ENCODE data around the gene RPRM.
"Not testable (repeated sequence)": the region's sequence is repeated elsewhere in the genome, so short reads cannot be mapped to it uniquely, and the experiment has no call there.

RPRM gene

DNA sequence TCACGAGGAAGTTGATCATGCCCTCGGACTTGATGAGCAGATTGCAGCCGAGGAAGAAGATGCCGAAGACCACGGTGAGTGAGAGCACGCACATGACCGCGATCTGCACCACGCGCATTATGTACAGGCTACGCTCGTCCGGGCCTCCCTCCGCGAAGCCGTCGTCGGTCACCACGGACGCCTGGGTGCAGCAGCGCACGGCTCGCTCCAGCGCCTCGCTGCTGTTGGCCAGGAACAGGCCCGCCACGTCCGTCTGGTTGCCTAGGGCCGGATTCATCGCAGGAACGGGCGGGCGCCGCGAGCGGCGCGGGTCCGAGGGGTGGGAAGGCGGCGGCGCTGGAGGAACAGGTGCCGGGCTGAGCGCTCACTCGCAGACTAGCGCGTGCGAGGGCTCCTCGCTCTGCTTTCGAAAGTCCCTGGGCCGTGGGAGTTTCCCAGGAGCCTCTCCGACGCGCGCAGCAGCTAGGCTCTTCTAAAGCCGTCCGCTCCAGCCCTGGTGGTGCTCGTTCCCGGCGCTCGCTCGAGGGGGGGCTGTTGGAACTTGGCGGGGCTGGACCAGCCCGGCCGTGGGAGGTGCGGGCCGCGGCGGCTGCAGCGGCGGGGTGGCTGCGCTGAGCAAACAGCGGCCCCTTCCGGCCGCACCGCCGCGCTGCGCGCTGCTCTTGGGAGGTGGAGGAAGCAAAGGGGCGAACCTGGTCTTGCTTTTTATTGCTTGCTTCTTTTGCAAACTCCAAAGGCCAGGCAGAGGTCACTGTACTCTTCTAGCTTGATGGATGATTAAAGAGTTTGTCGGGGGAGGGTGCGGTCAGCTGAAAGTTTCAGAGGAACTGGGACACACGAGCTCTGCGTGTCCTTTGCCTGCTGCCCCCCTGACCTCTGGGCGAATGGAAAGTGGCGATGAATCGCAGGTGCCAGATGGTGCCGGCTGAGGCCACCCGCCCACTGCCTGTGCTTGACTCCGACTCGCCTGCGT is at the start of gene RPRM:
Gene RPRM (minus strand): TSS at position 474 of the 973 bp plus-strand sequence. CDS start 197 bp downstream, at position 277.
- peak; percentile 89 for ATAC-seq
- peak; percentile 65 for DNase-seq

DNA sequence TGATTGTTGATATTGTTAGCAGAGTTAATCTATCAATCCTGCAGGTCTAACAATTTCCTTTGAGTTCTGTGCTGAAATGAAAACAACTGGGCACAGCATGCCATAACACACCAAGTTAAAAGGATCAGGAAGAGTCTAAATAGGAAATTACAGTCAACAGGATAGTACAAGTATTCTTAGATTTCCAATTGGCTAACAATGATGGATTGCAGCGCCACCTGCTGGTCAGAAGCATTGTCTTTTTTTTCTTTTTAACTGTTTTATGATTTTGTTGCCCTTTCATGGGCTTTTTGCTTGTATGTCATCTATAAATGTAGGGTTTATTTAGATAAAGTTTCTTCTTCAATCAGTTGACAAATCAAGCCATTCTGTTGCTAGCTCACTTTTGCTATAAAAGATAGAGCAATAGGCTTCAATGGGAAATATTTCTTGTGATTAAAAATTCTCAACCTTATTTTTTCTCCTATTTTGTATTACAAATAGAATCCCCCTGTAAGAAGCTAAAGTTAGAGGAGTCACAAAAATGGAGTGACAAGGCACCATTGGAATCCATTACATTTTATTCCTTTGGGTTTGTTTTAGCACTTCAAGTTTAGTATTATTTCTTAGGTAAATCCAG is 40.8 kb upstream of the RPRM start:
- ATAC-seq = no peak
- peak; percentile 57 for DNase-seq

DNA sequence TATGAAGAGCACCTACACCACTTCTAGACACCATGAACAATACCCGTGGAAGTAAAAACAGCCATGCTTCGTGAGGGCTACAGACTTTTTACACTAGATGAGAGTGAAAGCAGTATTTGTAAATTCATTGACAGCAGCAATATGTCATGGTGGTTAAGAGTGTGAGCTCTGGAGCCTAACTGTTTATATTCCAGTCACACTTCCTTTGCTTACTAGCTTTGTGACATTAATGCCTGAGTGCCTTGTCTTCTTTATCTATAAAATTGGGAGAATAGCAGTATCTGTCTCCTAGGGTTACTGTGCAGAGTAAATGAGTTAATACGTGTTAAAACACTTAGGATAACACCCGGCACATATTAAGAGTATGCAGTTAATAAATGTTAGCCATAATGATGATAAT is 33.8 kb upstream of the RPRM start:
- DNase-seq = no peak
- ATAC-seq = no peak

GRCh38 chr2:153510996-153511395 is 32.4 kb upstream of the RPRM start:
- ATAC-seq (no peak), DNase-seq (no peak)

DNA sequence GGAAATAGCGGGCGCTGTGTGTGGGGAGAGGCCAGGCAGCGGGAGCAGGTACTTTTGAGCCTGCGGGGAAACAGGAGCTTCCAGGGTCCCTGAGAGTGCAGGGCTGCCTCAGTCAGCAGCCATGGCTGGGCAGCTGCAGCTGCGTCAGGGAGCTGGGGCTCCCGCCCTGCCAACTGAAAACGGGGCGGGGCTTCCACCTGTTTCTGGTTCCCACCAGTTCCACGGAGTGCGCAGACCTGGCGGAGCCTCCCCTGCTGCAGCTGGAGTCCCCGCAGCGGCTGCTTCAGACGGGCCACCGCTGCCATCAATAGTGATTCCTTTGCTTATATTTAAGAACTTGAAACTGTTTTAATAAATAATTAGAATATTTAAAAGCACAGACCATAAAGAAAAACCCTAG is 30.6 kb upstream of the RPRM start:
- ATAC-seq (no peak), DNase-seq (no peak)

DNA sequence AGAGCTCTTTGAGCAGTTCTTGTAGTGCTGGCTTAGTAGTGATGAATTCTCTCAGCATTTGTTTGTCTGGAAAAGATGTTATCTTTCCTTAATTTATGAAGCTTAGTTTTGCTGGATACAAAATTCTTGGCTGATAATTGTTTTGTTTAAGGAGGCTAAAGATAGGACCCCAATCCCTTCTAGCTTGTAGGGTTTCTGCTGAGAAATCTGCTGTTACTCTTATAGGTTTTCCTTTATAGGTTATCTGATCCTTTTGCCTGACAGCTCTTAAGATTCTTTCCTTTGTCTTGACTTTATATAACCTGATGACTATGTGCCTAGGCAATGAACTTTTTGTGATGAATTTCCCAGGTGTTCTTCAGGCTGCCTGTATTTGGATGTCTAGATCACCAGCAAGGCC is 27.9 kb upstream of the RPRM start:
- not testable (repeated sequence) for DNase-seq, ATAC-seq

DNA sequence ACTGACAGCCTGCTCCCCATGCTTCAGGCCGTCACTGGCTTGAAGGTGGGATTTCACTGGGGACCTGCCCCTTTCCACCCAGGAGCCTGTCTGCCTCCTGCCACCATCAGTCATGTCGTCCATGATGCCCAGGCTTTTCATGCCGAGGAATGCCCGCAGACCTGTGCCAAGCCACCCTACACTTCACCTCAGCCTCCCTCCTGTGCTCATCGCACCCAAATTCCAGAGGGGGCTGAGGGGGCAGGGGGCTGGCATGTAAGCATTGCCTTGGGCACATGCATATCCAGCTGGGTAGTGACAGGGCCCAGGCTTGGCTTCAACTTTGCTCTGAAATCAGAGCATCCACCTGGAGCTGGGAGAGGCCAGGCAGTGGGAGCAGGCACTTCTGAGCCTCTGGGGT is 20.9 kb upstream of the RPRM start:
- DNase-seq (no peak), ATAC-seq (no peak)

DNA sequence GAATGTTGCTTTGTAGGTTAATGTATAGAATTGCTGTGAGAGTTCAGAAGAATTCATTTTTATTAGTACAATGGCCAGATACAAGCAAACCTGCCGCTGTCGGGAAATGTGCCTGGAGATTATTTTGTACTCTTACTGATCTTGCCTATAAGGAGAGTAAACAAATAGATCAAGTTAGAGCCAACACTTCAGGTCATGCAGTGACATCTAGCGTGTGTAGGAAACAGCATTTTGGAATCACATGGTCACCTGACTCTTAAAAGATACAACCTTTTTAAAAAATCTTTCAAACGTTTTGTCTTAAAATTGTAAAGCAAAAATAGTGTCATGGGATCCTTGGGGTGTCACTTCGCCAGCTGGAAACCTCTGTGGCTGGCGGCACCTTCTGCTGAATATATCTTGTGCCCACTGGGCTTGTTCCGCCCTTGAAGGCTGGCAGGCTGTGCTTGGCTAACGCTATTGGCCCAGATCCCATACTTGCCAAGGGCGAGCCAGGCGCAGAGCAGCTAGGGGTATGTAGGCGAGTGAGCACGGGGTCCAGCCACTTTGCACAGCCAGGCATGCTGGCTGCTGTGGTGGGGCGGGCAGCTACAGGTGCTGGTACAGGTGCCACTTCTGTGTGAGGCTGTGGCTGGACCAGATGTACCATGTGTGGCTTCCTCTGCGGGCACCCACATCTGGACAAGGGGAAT is 19.5 kb upstream of the RPRM start:
- DNase-seq (no peak), ATAC-seq (no peak)

- DNase-seq (no peak), ATAC-seq (no peak)
These were observed 17.2 kb upstream of the RPRM start for GRCh38 chr2:153495725-153496124.

DNA sequence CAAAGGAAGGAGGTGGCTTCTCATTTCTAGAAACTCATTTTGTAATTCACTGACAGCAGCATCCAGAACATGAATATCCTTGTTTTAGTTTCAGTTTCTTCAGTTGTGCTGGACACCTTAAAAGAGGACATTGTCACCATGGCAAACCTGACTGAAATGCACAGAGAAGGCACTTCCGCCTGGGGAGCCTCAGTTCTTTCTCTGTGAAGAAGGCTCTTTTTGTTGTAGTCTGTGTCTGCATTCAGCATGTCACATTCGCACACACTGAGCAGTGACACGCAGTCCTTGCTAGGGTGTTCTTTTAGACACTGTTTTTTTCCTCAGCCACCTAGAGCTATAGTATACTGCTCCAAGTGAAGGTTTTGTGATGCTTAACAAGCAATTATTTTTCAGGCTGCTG is 9.5 kb upstream of the RPRM start:
- ATAC-seq (no peak), DNase-seq (no peak)

DNA sequence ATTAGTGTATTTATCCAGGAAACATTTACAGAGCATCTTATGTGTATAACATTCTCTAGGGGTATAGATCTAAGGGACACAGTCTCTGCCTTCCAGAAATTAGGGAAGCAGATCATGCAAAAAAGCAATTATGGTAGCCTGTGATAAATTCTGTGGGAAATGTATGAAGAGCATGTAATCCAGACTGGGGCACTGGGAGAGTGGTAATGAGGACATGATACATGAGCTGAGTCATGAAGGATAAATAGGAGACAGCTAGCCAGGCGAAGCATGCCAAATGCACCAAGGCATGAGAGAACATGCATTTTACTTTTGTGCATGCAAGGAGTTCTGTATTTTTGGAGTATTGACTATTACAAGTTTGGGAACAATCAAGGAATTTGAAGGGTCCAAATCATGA is 8.9 kb upstream of the RPRM start:
- no peak for ATAC-seq
- DNase-seq = no peak

DNA sequence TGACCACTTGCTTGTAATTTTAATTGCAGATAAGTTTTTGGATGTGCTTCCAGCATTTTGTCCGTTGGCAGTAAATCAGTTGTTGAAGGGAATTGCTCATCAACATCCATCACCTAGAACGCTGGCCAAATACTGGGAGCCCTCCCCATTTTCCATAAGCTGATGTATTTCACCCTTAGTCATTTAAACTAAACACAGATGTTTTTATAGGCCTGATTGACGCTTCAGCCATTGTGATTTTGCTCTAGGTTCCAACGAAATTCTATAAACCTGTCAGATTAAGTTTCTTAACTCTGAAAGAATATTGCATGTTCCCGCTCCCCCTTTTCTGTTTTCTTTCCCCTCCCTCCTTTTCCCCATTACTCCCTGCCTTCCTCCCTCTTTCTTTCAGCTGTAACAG is 1.0 kb upstream of the RPRM start:
- no peak for ATAC-seq
- DNase-seq = no peak

DNA sequence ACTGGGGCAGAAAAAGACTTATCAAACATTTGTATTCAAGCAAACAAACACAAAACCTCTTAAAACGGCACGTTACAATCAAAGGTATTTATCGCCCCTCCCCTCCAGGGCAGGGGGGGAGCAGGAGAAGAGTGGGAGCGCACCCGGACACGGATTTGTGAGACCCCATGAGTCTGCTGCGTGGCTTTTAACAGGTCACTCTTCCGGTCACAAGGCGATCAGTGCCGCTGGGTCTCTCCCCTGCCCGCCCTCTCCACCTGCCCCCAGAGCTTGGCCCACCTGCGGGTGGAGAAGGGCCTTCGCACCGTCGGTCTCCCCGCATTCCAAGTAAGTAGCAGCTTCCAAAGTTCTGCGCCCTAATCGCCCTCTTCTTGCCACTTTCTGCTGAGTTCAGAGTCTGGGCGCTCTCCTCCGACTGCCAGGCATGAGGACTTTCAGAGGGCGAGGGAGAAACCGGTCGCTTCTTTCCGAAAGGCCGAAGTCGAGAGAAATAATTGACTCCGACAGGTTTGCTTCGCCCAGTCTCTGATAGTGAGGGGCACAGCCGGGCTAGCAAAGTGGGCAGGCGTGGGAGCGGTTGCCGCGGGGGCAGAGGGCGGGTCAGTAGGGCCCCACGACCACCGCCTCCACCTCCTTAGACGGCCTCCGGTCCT is 800 bp downstream of the RPRM start:
- DNase-seq = peak; percentile 8
- ATAC-seq = no peak

DNA sequence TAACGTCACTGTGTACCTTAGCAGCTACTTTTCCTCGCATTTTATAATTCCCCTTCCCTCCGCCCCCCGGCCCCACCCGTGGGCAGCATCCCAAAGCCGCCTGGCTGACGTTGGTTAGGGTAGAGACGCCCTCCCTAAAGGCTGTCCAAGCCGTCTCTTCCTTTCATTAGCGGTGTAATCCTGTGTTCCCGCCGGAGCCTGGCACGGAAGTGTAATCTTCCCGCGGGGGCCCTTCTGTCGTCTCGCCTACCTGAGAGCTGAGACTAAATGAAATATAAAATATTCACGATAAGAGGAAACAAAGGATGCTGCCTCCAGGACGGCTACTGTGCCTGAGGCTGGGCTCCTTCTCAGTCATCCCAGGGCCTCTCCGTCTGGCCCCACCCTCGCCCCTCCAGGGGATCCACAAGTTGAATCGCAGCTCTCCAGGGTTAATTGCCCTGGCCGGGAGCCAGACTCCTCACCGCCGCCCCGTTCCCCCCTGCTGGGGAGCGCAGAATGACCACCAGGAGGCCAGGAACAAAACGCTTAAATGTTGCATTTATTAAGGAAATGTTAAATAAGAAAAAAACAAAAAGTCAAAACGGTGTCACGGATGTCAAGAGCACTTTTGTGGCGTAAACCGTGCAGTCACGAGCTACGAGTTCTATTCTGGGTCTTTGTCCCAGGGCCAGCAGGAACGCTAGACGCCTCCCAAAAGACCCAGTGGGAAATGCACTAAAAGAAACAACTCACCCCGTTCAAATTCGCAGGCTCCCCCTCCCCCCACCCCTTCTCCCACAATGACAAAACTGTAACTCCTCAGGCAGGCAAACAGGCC is 1.5 kb downstream of the RPRM start:
- DNase-seq (no peak), ATAC-seq (no peak)

- DNase-seq (no peak), ATAC-seq (no peak)
These were observed 2.1 kb downstream of the RPRM start for GRCh38 chr2:153476491-153476815.

- DNase-seq = no peak
- ATAC-seq = no peak
These were observed 3.6 kb downstream of the RPRM start for GRCh38 chr2:153474876-153475435.

DNA sequence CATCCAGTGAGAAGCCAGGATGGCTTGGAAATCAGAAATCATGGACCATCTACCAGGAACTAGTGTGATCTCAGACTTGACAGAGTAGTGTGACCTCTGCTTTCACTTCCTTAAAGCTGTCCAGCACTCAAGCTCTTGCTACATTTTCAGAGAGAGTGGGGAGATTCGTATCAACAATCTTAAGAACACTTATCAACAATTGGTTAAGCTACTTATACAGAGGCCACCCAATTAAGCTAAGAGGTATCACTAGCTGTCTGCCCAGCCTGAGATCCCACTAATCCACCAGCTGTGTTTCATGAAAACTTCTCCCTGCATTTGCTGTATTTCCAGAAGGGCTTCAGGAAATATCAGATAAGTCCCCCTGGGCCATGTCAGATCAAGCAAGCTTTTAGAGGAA is 4.2 kb downstream of the RPRM start:
- ATAC-seq = no peak
- DNase-seq = no peak

DNA sequence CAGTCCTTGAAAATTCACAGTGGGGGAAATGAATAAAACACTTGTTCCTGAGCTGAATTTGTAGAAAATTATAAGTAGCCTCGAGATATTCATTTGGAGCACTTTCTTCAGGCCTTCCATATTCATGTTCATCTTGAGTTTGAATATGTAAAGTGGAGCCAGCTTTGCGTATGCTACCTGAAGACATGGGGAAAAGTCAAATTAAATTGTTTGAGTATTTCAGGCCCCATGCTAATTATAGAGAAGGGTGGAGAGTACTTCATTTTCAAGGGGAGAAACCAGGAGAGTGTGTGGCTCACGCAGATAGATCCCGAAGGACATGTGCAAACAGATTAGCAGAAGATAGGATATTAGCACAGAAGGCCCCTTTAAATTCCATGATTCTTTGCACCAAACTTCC is 7.7 kb downstream of the RPRM start:
- ATAC-seq (no peak), DNase-seq (no peak)

DNA sequence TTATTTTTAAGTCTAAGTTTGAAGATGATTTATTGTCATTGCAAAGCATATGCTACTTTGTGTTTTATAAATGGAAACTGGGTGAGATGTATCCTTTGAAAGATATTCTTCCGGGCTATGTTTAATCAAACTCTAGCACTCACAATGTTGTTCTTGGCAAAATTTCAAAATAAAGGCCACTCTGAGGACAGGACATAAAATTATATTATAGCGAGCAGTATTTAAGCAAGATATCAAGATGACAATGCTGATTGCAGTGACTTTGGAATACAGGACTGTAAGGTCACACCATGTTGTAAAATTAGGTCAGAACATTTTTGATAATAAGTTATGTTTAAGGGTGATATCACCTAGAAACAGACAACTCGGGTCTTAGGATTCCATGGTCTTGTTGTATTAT is 14.2 kb downstream of the RPRM start:
- DNase-seq (no peak), ATAC-seq (no peak)

DNA sequence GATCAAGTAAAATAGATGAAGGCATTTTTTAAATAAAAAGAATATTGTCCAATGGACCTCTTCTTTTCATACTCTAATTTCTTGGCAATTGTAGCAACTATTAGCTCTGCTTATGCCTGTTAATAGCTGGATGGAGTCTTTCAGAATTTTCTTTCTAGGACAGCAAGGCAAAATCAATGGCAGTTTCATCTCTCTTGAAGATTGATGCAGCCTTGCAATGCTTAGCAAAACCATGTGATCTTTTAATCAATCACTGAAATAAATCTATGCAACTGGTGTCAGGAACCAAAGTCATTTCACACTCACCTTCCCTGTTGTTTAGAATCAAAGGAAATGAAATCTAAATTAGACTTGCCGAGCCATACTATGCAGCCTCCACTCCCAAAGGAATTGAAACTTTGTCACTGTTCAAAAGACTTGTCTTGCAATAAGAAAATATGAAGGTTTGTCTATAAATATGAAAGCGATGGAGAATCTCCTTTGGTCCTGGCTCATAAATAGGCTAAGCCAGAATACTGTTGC is 16.2 kb downstream of the RPRM start:
- DNase-seq = no peak
- no peak for ATAC-seq

- no peak for ATAC-seq
- DNase-seq = no peak
These were observed 17.1 kb downstream of the RPRM start for GRCh38 chr2:153461453-153461852.

Data from stimulated activated naive CD8-positive, alpha-beta T cell treated with anti-CD3 and anti-CD28 coated beads, Interleukin-15, Interleukin-2, amounts not matched to agents 100 U/mL and 50 U/mL, for 24 hours (primary cell).